ENCODE measurements around the gene ELF4.

- no peak for TF ChIP-seq FOSL1 (CRISPR knock-in tag; IDR thresholded peaks at IDR 0.05; ENCODE audit: borderline replicate concordance)
- TF ChIP-seq JUN (CRISPR knock-in tag; IDR thresholded peaks at IDR 0.05), result no peak
- TF ChIP-seq HOXA7 (CRISPR knock-in tag; IDR thresholded peaks at IDR 0.05), result no peak
- TF ChIP-seq MEF2D (CRISPR knock-in tag; IDR thresholded peaks at IDR 0.05), result no peak
- no peak for TF ChIP-seq MNT (IDR thresholded peaks at IDR 0.05)
- no peak for TF ChIP-seq BRCA1 (CRISPR knock-in tag; IDR thresholded peaks at IDR 0.05)
- no peak for TF ChIP-seq TOPORS (CRISPR knock-in tag; IDR thresholded peaks at IDR 0.05)
- no peak for TF ChIP-seq ZNF318 (CRISPR knock-in tag; IDR thresholded peaks at IDR 0.05)
Measured at GRCh38 chrX:130159776-130160175, 49.5 kb upstream of the ELF4 start.

All from HepG2 (cell line).